Uterus (tissue), 4 donors: Measurements from ENCODE around the gene CYP4F11. TPM values are rescaled to one million over a fixed set of nuclear protein-coding genes. Genes with fewer than 3 reads are reported as not detected.
"Not testable (repeated sequence)": the region's sequence is repeated elsewhere in the genome, so short reads cannot be mapped to it uniquely, and the experiment has no call there.

ENCODE experiments used
- DNase-seq, 2 donors: peaks; one replicate each; pipeline ENCODE4 v3.0.0-alpha.2; 2019 to 2020
- H3K27ac ChIP-seq, 2 donors: fragments of 200-600 bp; sonication (generic); 1 replicate in 1 of 2; 2 replicates in 1 of 2; pipeline ENCODE4 v1.5.1; 2016 to 2018
- H3K27me3 ChIP-seq, 2 donors: fragments of 200-600 bp; sonication (generic); one replicate each; pipeline ENCODE4 v1.5.1; 2018 to 2019; ENCODE audit warnings: control low read depth in 1 of 2
- H3K36me3 ChIP-seq, 2 donors: fragments of 200-600 bp; sonication (generic); one replicate each; pipeline ENCODE4 v1.5.1; 2019; ENCODE audit warnings: control low read depth in 1 of 2
- H3K4me1 ChIP-seq, 2 donors: fragments of 200-600 bp; sonication (generic); one replicate each; pipeline ENCODE4 v1.5.1; 2018 to 2019; ENCODE audit warnings: control low read depth in 1 of 2
- H3K4me3 ChIP-seq, 2 donors: fragments of 200-600 bp; sonication (generic); 1 replicate in 1 of 2; 2 replicates in 1 of 2; pipeline ENCODE4 v1.5.1; 2018 to 2019; ENCODE audit warnings: mild to moderate bottlenecking in 1 of 2
- H3K9me3 ChIP-seq, 2 donors: fragments of 200-600 bp; sonication (generic); one replicate each; pipeline ENCODE4 v1.5.1; 2019; ENCODE audit warnings: control low read depth in 1 of 2
- POLR2A ChIP-seq, 2 donors: fragments of 450-650 bp; IDR thresholded peaks; one replicate each; pipeline ENCODE4 v1.6.1; 2016; ENCODE audit warnings: antibody characterized with exemption in 2 of 2, mild to moderate bottlenecking in 1 of 2, moderate library complexity in 1 of 2
- intact Hi-C: fragments of 100-400 bp; cut with DNase I; formaldehyde crosslinking; loops from one replicate; pipeline ENCODE4 v1.15.1; 2023; ENCODE audit warnings: low total_unique reads
- total RNA-seq, 4 donors: library from RNA; depleted of rRNA in 3 of 4; stranded (reverse); fragments of >200 nt in 3 of 4; gene quantifications; one replicate each; pipeline versions ENCODE4 v1.1.0 to v1.2.4, GENCODE V29; 2014 to 2023
- TF ChIP-seq, protein P1 (sequence below), 4 experiments: fragments of 200-600 bp in 2 of 4; fragments of 450-650 bp in 2 of 4; sonication (generic) in 2 of 4; IDR thresholded peaks; one replicate each; pipeline ENCODE4 v1.5.1; 2016 to 2019; ENCODE audit warnings: antibody characterized with exemption in 4 of 4, mild to moderate bottlenecking in 2 of 4, moderate library complexity in 1 of 4
- donor health status: DM: yes; HTN: yes; CAD: no.

CYP4F11 gene
- total RNA-seq, 4 donors from 2014 or later = 0.21 to 0.24 TPM; not detected in 2

DNA sequence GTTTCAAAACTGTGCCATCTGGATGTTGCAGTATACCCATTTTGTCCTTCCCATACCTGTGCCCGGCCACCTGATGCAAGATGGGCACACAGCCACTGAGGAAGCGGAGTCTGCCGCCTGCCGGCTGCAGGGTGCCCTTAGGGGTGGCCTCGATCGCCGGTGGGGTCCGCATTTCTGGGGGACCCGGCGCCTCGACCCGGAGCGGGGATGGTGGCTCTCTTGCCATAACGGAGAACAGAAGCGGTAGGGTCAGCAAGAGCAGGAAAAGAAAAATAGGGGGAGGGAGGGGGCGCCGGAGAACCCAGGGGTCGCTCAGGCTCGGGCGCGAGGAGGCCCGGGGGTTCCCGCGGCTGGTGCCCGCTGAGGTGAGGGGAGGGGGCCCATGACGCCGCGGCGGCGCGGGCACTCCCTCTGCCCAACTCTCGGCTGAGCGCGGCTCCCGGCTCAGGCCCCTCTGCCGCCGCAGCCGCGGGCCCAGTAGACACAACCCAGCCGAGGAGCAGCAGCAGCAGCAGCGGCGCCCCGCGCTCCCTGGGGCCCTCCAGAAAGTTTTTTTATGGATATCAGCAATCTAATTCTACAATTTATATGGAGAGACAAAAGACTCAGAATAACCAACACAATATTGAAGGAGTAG is 22.6 kb downstream of the CYP4F11 start:
- no peak for TF ChIP-seq POLR2A (IDR thresholded peaks at IDR 0.05)
- Histone ChIP-seq H3K9me3 (no peaks in the 10 kb centered on the region), H3K27ac (no peak overlapping the region), H3K27me3 (peaks cover 0 to 35% of the 10 kb centered on the region in 2 donors), H3K4me3 (no peak overlapping the region), H3K4me1 (no peaks in the 10 kb centered on the region), H3K36me3 (no peaks in the 10 kb centered on the region)
- intact Hi-C loops = no loop called here
- no peak for DNase-seq

DNA sequence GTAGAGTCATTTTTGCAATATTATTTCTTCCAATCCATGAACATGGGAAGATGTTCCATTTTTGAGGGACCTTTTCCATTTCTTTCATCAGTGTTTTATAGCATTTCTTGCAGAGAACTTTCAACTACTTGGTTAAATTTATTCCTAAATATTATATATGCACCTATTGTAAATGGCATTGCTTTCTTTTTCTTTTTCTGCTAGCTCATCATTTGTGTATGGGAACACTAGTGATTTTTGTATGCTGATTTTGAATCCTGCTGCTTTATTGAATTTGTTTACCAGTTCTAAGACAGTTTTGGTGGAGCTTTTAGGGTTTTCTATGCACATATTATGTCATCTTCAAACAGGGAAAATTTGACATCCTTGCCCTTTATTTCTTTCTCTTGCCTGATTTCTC is 29.3 kb downstream of the CYP4F11 start:
- H3K27ac ChIP-seq = no peak overlapping the region
- H3K36me3 ChIP-seq = no peaks in the 10 kb centered on the region
- no peaks in the 10 kb centered on the region for H3K9me3 ChIP-seq
- no peaks in the 10 kb centered on the region for H3K4me1 ChIP-seq
- TF ChIP-seq POLR2A (IDR thresholded peaks at IDR 0.05) = no peak
- TF ChIP-seq, protein P1, sequence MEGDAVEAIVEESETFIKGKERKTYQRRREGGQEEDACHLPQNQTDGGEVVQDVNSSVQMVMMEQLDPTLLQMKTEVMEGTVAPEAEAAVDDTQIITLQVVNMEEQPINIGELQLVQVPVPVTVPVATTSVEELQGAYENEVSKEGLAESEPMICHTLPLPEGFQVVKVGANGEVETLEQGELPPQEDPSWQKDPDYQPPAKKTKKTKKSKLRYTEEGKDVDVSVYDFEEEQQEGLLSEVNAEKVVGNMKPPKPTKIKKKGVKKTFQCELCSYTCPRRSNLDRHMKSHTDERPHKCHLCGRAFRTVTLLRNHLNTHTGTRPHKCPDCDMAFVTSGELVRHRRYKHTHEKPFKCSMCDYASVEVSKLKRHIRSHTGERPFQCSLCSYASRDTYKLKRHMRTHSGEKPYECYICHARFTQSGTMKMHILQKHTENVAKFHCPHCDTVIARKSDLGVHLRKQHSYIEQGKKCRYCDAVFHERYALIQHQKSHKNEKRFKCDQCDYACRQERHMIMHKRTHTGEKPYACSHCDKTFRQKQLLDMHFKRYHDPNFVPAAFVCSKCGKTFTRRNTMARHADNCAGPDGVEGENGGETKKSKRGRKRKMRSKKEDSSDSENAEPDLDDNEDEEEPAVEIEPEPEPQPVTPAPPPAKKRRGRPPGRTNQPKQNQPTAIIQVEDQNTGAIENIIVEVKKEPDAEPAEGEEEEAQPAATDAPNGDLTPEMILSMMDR (IDR thresholded peaks at IDR 0.05) = no peak
- intact Hi-C loops = no loop called here
- no peak overlapping the region for H3K4me3 ChIP-seq
- H3K27me3 ChIP-seq = peaks cover 0 to 15% of the 10 kb centered on the region in 2 donors
- no peak for DNase-seq

DNA sequence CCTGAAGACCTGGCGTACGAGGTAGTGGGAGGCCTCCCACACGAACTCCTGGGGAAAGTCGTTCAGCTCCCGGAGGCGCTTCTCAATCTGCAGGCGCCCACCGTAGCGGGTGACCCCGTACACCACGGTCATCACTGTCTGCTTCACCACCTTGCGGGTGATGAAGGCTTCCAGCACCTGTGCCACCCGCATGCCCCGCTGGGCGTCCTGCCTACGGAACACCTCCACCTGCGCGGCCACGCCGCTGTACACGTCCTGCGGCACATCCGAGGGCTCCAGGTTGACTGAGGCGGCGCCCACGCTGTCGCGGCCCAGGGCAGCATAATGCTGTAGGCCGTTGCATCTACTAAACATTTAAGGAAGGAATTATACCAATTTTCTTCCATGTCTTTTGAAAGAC is 31.4 kb downstream of the CYP4F11 start:
- H3K4me1 ChIP-seq, H3K4me3 ChIP-seq, H3K36me3 ChIP-seq, H3K27ac ChIP-seq, DNase-seq, H3K9me3 ChIP-seq, H3K27me3 ChIP-seq, intact Hi-C loops: not testable (repeated sequence)

DNA sequence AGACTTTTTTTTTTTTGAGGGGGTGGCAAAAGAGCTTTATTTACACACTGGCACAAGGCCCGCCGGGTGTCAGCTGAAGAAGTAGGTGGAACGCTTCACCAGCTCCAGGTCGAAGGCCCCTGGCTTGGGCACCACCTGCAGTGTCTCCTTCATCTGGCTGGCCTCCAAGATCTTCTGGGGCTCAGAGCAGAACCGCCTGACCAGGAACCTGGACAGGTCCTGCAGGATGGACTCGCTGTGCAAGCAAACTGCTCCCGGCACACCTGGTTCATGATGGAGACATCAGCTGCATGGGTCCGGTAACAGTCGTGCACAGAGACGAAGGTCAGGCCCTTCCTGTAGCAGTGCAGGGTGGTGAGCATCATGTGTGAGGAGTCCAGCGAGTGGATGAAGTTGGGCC is 32.1 kb downstream of the CYP4F11 start:
- Histone ChIP-seq H3K36me3 (no peaks in the 10 kb centered on the region), H3K4me3 (no peak overlapping the region), H3K9me3 (no peaks in the 10 kb centered on the region), H3K27ac (no peak overlapping the region), H3K27me3 (no peaks in the 10 kb centered on the region), H3K4me1 (no peaks in the 10 kb centered on the region)
- TF ChIP-seq, protein P1 (IDR thresholded peaks at IDR 0.05) = no peak
- TF ChIP-seq POLR2A (IDR thresholded peaks at IDR 0.05) = no peak
- no peak for DNase-seq
- intact Hi-C loops = no loop called here

DNA sequence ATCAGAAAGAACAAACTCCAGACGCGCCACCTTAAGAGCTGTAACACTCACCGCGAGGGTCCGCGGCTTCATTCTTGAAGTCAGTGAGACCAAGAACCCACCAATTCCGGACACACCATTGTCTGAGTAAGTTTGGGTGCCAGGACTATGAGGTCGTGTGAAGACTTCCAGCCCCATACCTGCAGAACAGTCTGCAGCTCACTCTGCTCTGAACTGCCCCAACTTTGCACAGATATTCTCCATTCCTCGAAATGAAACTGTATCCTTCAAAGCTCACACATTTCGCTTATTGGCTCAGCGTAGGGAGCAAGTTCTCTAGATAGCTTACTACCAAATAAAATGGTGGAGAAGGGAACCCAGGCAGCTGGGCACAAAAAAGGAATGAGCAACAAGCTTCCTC is 33.8 kb downstream of the CYP4F11 start:
- H3K4me3 ChIP-seq = no peak overlapping the region
- no peaks in the 10 kb centered on the region for H3K36me3 ChIP-seq
- H3K4me1 ChIP-seq = no peaks in the 10 kb centered on the region
- no peak for DNase-seq
- no peak overlapping the region for H3K27ac ChIP-seq
- intact Hi-C loops = no loop called here
- H3K9me3 ChIP-seq = no peaks in the 10 kb centered on the region
- H3K27me3 ChIP-seq = no peaks in the 10 kb centered on the region
- no peak for TF ChIP-seq POLR2A (IDR thresholded peaks at IDR 0.05)
- TF ChIP-seq, protein P1 (IDR thresholded peaks at IDR 0.05) = no peak

DNA sequence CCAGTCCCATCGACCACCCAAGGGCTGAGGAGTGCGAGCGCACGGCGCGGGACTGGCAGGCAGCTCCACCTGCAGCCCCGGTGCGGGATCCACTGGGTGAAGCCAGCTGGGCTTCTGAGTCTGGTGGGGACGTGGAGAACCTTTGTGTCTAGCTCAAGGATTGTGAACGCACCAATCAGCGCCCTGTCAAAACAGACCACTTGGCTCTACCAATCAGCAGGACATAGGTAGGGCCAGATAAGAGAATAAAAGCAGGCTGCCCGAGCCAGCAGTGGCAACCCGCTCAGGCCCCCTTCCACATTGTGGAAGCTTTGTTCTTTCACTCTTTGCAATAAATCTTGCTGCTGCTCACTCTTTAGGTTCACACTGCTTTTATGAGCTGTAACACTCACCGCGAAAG is 34.3 kb downstream of the CYP4F11 start:
- H3K4me3 ChIP-seq, H3K9me3 ChIP-seq, DNase-seq, H3K27me3 ChIP-seq, H3K4me1 ChIP-seq, H3K36me3 ChIP-seq, H3K27ac ChIP-seq, intact Hi-C loops: not testable (repeated sequence)

DNA sequence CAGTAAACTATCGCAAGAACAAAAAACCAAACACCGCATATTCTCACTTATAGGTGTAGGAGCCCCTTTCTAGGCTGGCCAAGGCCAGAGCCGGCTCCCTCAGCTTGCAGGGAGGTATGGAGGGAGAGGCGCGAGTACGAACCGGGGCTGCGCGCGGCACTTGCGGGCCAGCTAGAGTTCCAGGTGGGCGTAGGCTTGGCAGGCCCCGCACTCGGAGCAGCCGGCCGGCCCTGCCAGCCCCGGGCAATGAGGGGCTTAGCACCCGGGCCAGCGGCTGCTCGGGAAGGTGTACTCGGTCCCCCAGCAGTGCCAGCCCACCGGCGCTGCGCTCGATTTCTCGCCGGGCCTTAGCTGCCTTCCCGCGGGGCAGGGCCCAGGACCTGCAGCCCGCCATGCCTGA is 34.8 kb downstream of the CYP4F11 start:
- H3K27me3 ChIP-seq, H3K4me1 ChIP-seq, H3K4me3 ChIP-seq, H3K27ac ChIP-seq, intact Hi-C loops, H3K9me3 ChIP-seq, H3K36me3 ChIP-seq, DNase-seq: not testable (repeated sequence)
